Left ventricle myocardium inferior (tissue), 1 donor: ENCODE results near the gene FIZ1. TPM values are rescaled to one million over a fixed set of nuclear protein-coding genes. Genes with fewer than 3 reads are reported as not detected.
A peak's percentile ranks its signal among the peaks of the same experiment; 100 is the strongest.

Experiments
- DNase-seq: peaks from one replicate; pipeline ENCODE4 v3.0.0-alpha.2; 2020
- H3K27ac ChIP-seq: fragments of 200-600 bp; replicated peaks from 2 replicates; pipeline ENCODE4 v1.8.0; 2021
- H3K27me3 ChIP-seq: fragments of 200-600 bp; 2 replicates; pipeline ENCODE4 v1.8.0; 2021; ENCODE audit warnings: low read depth
- H3K36me3 ChIP-seq: fragments of 200-600 bp; 2 replicates; pipeline ENCODE4 v1.8.0; 2021
- H3K4me1 ChIP-seq: fragments of 200-600 bp; 2 replicates; pipeline ENCODE4 v1.8.0; 2021
- H3K4me3 ChIP-seq: fragments of 200-600 bp; 2 replicates; pipeline ENCODE4 v1.8.0; 2021; ENCODE audit warnings: mild to moderate bottlenecking, moderate library complexity
- H3K9me3 ChIP-seq: fragments of 200-600 bp; replicated peaks from 2 replicates; pipeline ENCODE4 v1.8.0; 2021
- CTCF ChIP-seq: fragments of 200-600 bp; IDR thresholded peaks from 2 replicates; pipeline ENCODE4 v1.8.0; 2021; ENCODE audit warnings: antibody characterized with exemption, mild to moderate bottlenecking, borderline replicate concordance
- intact Hi-C: fragments of 100-400 bp; cut with micrococcal nuclease; formaldehyde crosslinking; loops from one replicate; pipeline ENCODE4 v1.11.0; 2022
- total RNA-seq: library from RNA; stranded (reverse); fragmentation: NEBNext Ultra II Directional; extraction: Animal tissue kit (Norgen Biotek cat#: 25700); gene quantifications from one replicate; pipeline ENCODE4 v1.2.1, GENCODE V29; 2021
- donor health status: DM: no; HTN: yes; CAD: no; lungs with severe emphysema.

FIZ1 gene
- total RNA-seq, 1 donor from 2014 or later, result 16.0 TPM

GRCh38 chr19:55597501-55597921 lies 1.8 kb downstream of the FIZ1 start:
- DNase-seq, result no peak
- peaks cover 26% of the 10 kb centered on the region for H3K4me1 ChIP-seq
- peaks cover 38% of the 10 kb centered on the region for H3K36me3 ChIP-seq
- no peaks in the 10 kb centered on the region for H3K27me3 ChIP-seq
- no peak overlapping the region for H3K4me3 ChIP-seq
- H3K27ac ChIP-seq, result no peak overlapping the region
- intact Hi-C loops, result no loop called here
- H3K9me3 ChIP-seq, result no peaks in the 10 kb centered on the region
- TF ChIP-seq CTCF, result no peak

GRCh38 chr19:55596304-55596703 lies 3.0 kb downstream of the FIZ1 start:
- Histone ChIP-seq H3K4me3 (no peak overlapping the region), H3K27ac (no peak overlapping the region), H3K27me3 (no peaks in the 10 kb centered on the region), H3K9me3 (no peaks in the 10 kb centered on the region), H3K36me3 (peaks cover 47% of the 10 kb centered on the region), H3K4me1 (peaks cover 22% of the 10 kb centered on the region)
- intact Hi-C loops, result no loop called here
- no peak for DNase-seq
- no peak for TF ChIP-seq CTCF

- no peak for TF ChIP-seq CTCF
- intact Hi-C loops, result no loop called here
- Histone ChIP-seq H3K27me3 (no peaks in the 10 kb centered on the region), H3K4me1 (peaks cover 11% of the 10 kb centered on the region), H3K9me3 (no peaks in the 10 kb centered on the region), H3K27ac (peak overlapping the region; percentile 12), H3K4me3 (no peak overlapping the region), H3K36me3 (peaks cover 47% of the 10 kb centered on the region)
- no peak for DNase-seq
These were observed 4.2 kb downstream of the FIZ1 start for GRCh38 chr19:55594996-55595545.

- H3K4me1 ChIP-seq, result peaks cover 7% of the 10 kb centered on the region
- H3K9me3 ChIP-seq, result no peaks in the 10 kb centered on the region
- H3K36me3 ChIP-seq, result peaks cover 47% of the 10 kb centered on the region
- intact Hi-C loops, result no loop called here
- no peaks in the 10 kb centered on the region for H3K27me3 ChIP-seq
- H3K27ac ChIP-seq, result no peak overlapping the region
- no peak for TF ChIP-seq CTCF
- no peak for DNase-seq
- H3K4me3 ChIP-seq, result no peak overlapping the region
These were observed 6.1 kb downstream of the FIZ1 start for GRCh38 chr19:55593096-55593772.

- no peaks in the 10 kb centered on the region for H3K9me3 ChIP-seq
- H3K4me3 ChIP-seq, result no peak overlapping the region
- peaks cover 47% of the 10 kb centered on the region for H3K36me3 ChIP-seq
- H3K27me3 ChIP-seq, result no peaks in the 10 kb centered on the region
- no peak for DNase-seq
- intact Hi-C loops, result no loop called here
- no peak for TF ChIP-seq CTCF
- H3K4me1 ChIP-seq, result peaks cover 10% of the 10 kb centered on the region
- no peak overlapping the region for H3K27ac ChIP-seq
These were observed 6.8 kb downstream of the FIZ1 start for GRCh38 chr19:55592391-55593090.
